ENCODE results near the gene CREBZF. TPM values are rescaled to one million over a fixed set of nuclear protein-coding genes. Genes with fewer than 3 reads are reported as not detected.

Gene CREBZF
- total RNA-seq: 39.5 and 44.9 TPM in 2 replicates

GRCh38 chr11:85664615-85665481, at the start of gene CREBZF:
CREBZF (minus strand) TSS chr11:85665129; CDS start chr11:85664875, 254 bp downstream.

GRCh38 chr11:85685820-85686459, 21.0 kb upstream of the CREBZF start, which contains the start of gene CCDC89:
CCDC89 (minus strand) TSS chr11:85686195; CDS start chr11:85686130, 65 bp downstream.

GRCh38 chr11:85647604-85648299, 17.2 kb downstream of the CREBZF start, which contains the start of gene TMEM126A:
TMEM126A (plus strand) TSS chr11:85647967; CDS start chr11:85650256, 2,289 bp downstream.

GRCh38 chr11:85627998-85628770, 36.7 kb downstream of the CREBZF start, which contains the start of gene TMEM126B:
TMEM126B (plus strand) TSS chr11:85628593; CDS start chr11:85628608, 15 bp downstream.

GRCh38 chr11:85627332-85627997, 37.5 kb downstream of the CREBZF start, which contains the start of gene DLG2:
DLG2 (minus strand) TSS chr11:85627344.

Other genes with a start within 250 kb of the CREBZF start
- gene DLG2, start 37.8 kb downstream of the CREBZF start, total RNA-seq: 2.5 and 4.4 TPM in 2 replicates
- gene TMEM126B, start 36.5 kb downstream of the CREBZF start, total RNA-seq: 53.6 and 96.9 TPM in 2 replicates
- 21.0 and 50.5 TPM in 2 replicates for gene TMEM126A, start 17.2 kb downstream of the CREBZF start, total RNA-seq
- gene CCDC89, start 21.1 kb upstream of the CREBZF start, total RNA-seq: 6.0 and 17.9 TPM in 2 replicates
- 52.8 and 91.6 TPM in 2 replicates for gene SYTL2, start 146.0 kb upstream of the CREBZF start, total RNA-seq
- not detected in 2 replicates for gene CCDC83, start 190.3 kb upstream of the CREBZF start, total RNA-seq

Data from smooth muscle cell of trachea (primary cell).